ENCODE data around the gene FGF22. TPM values are rescaled to one million over a fixed set of nuclear protein-coding genes. Genes with fewer than 3 reads are reported as not detected.
A peak's percentile ranks its signal among the peaks of the same experiment; 100 is the strongest.

The FGF22 gene
- total and polyA plus RNA-seq, 7 experiments from 2014 or later, result 0.17 to 1.8 (median 0.95) TPM; not detected in 3

DNA sequence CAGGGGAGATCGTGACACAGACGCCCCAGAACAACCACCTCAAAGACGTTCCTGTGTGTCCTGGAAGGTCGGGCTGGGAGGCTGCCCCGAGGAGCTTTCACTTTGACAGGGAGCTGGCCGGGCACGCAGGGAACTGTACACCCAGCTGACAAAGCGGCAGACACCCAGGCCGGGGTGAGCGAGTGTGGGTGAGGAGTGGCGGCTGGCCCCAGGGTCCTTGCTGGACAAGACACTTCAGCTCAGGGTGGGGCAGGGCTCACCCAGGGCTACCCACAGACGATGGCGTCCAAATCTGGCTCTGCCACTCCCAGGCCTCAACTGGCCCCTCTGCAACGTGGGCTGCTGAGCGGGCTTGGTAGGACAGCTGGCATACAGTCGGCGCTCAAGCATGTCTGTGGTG, 2.0 kb downstream of the FGF22 start:
- ChIA-PET CTCF (no interaction called here), POLR2A (interaction anchor here (0.7 kb wide), 1 partner anchor 14 kb away, joined by 3 read pairs; no protein-coding TSS in a partner anchor)
- H3K27ac ChIP-seq (ENCODE audit: low read depth, low read length), result no peak overlapping the region
- Mint-ChIP-seq H3K4me3 (no peak overlapping the region), H3K27ac (no peak overlapping the region), H3K4me1 (peaks cover 5 to 13% (median 6%) of the 10 kb centered on the region in 7 donors), H3K9me3 (no peaks in the 10 kb centered on the region), H3K36me3 (peaks cover 0 to 4% (median 0%) of the 10 kb centered on the region in 5 donors), H3K27me3 (peaks cover 0 to 3% (median 0%) of the 10 kb centered on the region in 5 donors)
- ATAC-seq (no peak), DNase-seq (no peak)
- H3K4me3 ChIP-seq (ENCODE audit: low read length), result no peak overlapping the region
- H3K4me1 ChIP-seq (ENCODE audit: control insufficient read depth in 2 of 2, insufficient read depth in 2 of 2, low read length in 2 of 2), result peaks cover 10 to 15% of the 10 kb centered on the region in 2 donors
- no peaks in the 10 kb centered on the region for H3K9me3 ChIP-seq (ENCODE audit: control insufficient read depth in 2 of 3, low read length in 3 of 3)
- peaks cover 0 to 24% (median 0%) of the 10 kb centered on the region in 3 experiments for H3K36me3 ChIP-seq (ENCODE audit: control insufficient read depth in 2 of 3, insufficient read depth in 3 of 3, low read length in 3 of 3)
- no peaks in the 10 kb centered on the region for H3K27me3 ChIP-seq (ENCODE audit: control insufficient read depth in 2 of 2, insufficient read depth in 2 of 2, low read length in 2 of 2)
- intact Hi-C loops (cut with micrococcal nuclease), result no loop called here

DNA sequence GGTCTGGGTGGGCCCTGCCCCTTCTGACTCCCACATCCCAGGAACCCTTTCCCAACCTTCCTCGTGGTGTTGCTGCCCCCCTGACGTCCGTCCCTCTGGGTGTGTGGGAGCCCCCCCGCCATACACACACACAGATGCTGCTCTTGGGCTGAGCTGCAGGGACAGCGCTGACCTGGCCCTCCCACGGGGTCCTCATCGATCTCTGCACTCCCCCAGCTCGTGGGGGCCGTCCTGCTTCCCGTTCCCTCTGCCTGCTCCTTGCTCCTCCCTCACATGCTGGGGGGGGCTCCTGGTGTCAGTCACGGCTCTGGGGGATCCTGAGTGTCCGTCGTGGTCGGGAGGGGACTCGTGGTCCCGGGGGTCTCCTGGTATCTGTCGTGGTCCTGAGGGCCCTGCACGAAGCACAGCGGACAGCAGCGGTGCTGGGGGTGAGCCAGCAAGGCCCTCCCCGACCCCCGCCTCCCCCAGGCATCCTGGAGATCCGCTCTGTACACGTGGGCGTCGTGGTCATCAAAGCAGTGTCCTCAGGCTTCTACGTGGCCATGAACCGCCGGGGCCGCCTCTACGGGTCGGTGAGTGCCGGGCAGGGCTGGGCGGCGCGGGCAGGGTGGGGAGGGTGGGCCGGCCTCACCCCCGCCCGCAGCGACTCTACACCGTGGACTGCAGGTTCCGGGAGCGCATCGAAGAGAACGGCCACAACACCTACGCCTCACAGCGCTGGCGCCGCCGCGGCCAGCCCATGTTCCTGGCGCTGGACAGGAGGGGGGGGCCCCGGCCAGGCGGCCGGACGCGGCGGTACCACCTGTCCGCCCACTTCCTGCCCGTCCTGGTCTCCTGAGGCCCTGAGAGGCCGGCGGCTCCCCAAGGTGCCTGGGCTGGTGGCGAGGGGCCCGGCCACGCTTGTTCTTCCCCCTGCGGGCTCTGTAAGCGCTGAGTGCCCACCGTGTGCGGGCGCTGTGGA, 3.4 kb downstream of the FGF22 start:
- DNase-seq, result no peak
- H3K9me3 ChIP-seq (ENCODE audit: control insufficient read depth in 2 of 3, low read length in 3 of 3), result no peaks in the 10 kb centered on the region
- no peak overlapping the region for H3K27ac ChIP-seq (ENCODE audit: low read depth, low read length)
- H3K4me1 ChIP-seq (ENCODE audit: control insufficient read depth in 2 of 2, insufficient read depth in 2 of 2, low read length in 2 of 2), result peaks cover 10 to 15% of the 10 kb centered on the region in 2 donors
- peaks cover 0 to 4% (median 0%) of the 10 kb centered on the region in 5 donors for H3K36me3 Mint-ChIP-seq
- H3K9me3 Mint-ChIP-seq, result no peaks in the 10 kb centered on the region
- no peak overlapping the region for H3K27ac Mint-ChIP-seq
- no peak for ATAC-seq
- ChIA-PET CTCF (no interaction called here), POLR2A (no interaction called here)
- intact Hi-C loops (cut with micrococcal nuclease), result no loop called here
- no peak overlapping the region for H3K4me3 Mint-ChIP-seq
- H3K4me3 ChIP-seq (ENCODE audit: low read length), result no peak overlapping the region
- H3K27me3 ChIP-seq (ENCODE audit: control insufficient read depth in 2 of 2, insufficient read depth in 2 of 2, low read length in 2 of 2), result no peaks in the 10 kb centered on the region
- H3K36me3 ChIP-seq (ENCODE audit: control insufficient read depth in 2 of 3, insufficient read depth in 3 of 3, low read length in 3 of 3), result peaks cover 0 to 37% (median 0%) of the 10 kb centered on the region in 3 experiments
- peaks cover 0 to 3% (median 0%) of the 10 kb centered on the region in 5 donors for H3K27me3 Mint-ChIP-seq
- H3K4me1 Mint-ChIP-seq, result peaks cover 5 to 11% (median 6%) of the 10 kb centered on the region in 7 donors

DNA sequence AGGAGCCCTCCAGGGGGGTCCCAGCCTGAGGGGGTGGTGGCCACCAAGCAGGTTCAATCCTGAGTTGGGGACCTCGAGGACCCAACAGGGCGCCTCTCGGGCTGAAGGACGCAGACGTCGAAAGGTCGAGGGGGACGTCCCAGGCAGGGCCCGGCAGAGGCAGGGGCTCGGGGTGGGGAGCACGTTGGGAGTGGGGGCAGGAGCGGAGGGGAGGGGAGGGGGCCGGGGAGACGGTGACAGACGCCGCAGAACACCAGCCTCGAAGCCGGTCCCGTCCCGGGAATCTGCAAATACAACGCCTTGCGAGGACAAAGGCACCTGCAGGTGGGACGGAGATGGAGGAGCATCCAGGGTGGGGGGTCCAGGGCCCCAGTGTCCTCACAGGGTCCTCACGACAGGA, 4.1 kb downstream of the FGF22 start:
- ATAC-seq, result no peak
- no peak overlapping the region for H3K27ac Mint-ChIP-seq
- CTCF ChIA-PET, result no interaction called here

DNA sequence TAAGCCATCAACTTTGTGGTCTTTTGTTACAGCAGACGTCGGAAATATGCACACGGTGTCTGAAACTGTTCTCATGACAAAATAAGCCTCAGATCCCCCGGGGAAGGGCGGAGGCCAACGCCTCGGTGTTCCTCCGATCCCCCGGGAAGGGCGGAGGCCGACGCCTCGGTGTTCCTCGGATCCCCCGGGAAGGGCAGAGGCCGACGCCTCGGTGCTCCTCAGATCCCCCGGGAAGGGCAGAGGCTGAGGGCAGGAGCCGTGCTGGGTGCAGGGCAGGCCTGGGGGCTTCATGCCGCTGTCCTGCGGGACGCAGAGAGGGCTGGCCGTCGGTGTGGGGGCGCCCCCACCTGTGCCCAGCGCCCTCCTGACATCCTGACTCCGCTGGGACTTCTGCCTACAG, 4.7 kb downstream of the FGF22 start:
- Mint-ChIP-seq H3K4me3 (no peak overlapping the region), H3K9me3 (no peaks in the 10 kb centered on the region), H3K27me3 (peaks cover 0 to 1% (median 0%) of the 10 kb centered on the region in 5 donors), H3K4me1 (peaks cover 1 to 7% (median 2%) of the 10 kb centered on the region in 7 donors), H3K27ac (peak overlapping the region in 2 of 9 donors; percentile 43 to 51), H3K36me3 (peaks cover 0 to 4% (median 0%) of the 10 kb centered on the region in 5 donors)
- no peak for DNase-seq
- ATAC-seq, result no peak
- intact Hi-C loops (cut with micrococcal nuclease), result no loop called here
- H3K36me3 ChIP-seq (ENCODE audit: control insufficient read depth in 2 of 3, insufficient read depth in 3 of 3, low read length in 3 of 3), result peaks cover 0 to 49% (median 3%) of the 10 kb centered on the region in 3 experiments
- H3K4me3 ChIP-seq (ENCODE audit: low read length), result no peak overlapping the region
- H3K4me1 ChIP-seq (ENCODE audit: control insufficient read depth in 2 of 2, insufficient read depth in 2 of 2, low read length in 2 of 2), result peaks cover 1 to 4% of the 10 kb centered on the region in 2 donors
- H3K9me3 ChIP-seq (ENCODE audit: control insufficient read depth in 2 of 3, low read length in 3 of 3), result no peaks in the 10 kb centered on the region
- ChIA-PET CTCF (no interaction called here), POLR2A (no interaction called here)
- no peak overlapping the region for H3K27ac ChIP-seq (ENCODE audit: low read depth, low read length)
- no peaks in the 10 kb centered on the region for H3K27me3 ChIP-seq (ENCODE audit: control insufficient read depth in 2 of 2, insufficient read depth in 2 of 2, low read length in 2 of 2)

More for the DNA sequence above, 4.1 kb downstream of the FGF22 start:
- POLR2A ChIA-PET, result no interaction called here
- Mint-ChIP-seq H3K4me1 (peaks cover 5 to 11% (median 6%) of the 10 kb centered on the region in 7 donors), H3K4me3 (no peak overlapping the region), H3K27me3 (peaks cover 0 to 3% (median 0%) of the 10 kb centered on the region in 5 donors), H3K36me3 (peaks cover 0 to 4% (median 0%) of the 10 kb centered on the region in 5 donors), H3K9me3 (no peaks in the 10 kb centered on the region)
- no peak for DNase-seq
- Histone ChIP-seq H3K9me3 (ENCODE audit: control insufficient read depth in 2 of 3, low read length in 3 of 3) (no peaks in the 10 kb centered on the region), H3K27me3 (ENCODE audit: control insufficient read depth in 2 of 2, insufficient read depth in 2 of 2, low read length in 2 of 2) (no peaks in the 10 kb centered on the region), H3K36me3 (ENCODE audit: control insufficient read depth in 2 of 3, insufficient read depth in 3 of 3, low read length in 3 of 3) (peaks cover 0 to 43% (median 0%) of the 10 kb centered on the region in 3 experiments), H3K4me1 (ENCODE audit: control insufficient read depth in 2 of 2, insufficient read depth in 2 of 2, low read length in 2 of 2) (peaks cover 7 to 10% of the 10 kb centered on the region in 2 donors), H3K27ac (ENCODE audit: low read depth, low read length) (no peak overlapping the region), H3K4me3 (ENCODE audit: low read length) (no peak overlapping the region)
- intact Hi-C loops (cut with micrococcal nuclease), result no loop called here

DNA sequence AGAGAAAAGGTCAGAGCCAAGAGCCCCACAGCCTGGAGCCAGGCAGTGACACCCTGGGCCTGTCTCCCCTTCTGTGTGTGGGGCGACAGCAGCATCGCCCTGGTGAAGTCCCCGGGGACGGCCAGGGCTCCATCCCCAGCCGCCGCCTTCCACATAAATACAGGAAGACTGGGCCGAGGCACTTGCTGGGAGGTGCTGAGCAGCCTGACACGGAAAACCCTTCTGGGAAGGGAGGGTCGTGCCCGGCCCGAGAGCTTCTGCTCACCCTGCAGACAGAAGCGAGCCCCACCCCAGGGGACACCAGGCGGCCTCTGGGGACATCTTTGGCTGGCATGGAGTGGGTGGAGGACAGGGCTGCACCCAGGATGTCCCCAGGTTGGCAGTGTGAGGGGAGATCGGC, 5.1 kb downstream of the FGF22 start:
- no peaks in the 10 kb centered on the region for H3K9me3 Mint-ChIP-seq
- no peaks in the 10 kb centered on the region for H3K9me3 ChIP-seq (ENCODE audit: control insufficient read depth in 2 of 3, low read length in 3 of 3)
- CTCF ChIA-PET, result interaction anchor here (0.5 kb wide), 1 partner anchor 35 kb away, joined by 3 read pairs; no protein-coding TSS in a partner anchor
- no peaks in the 10 kb centered on the region for H3K27me3 ChIP-seq (ENCODE audit: control insufficient read depth in 2 of 2, insufficient read depth in 2 of 2, low read length in 2 of 2)
- POLR2A ChIA-PET, result no interaction called here
- no peak overlapping the region for H3K4me3 ChIP-seq (ENCODE audit: low read length)
- H3K36me3 Mint-ChIP-seq, result peaks cover 0 to 4% (median 0%) of the 10 kb centered on the region in 5 donors
- H3K4me3 Mint-ChIP-seq, result no peak overlapping the region
- intact Hi-C loops (cut with micrococcal nuclease), result no loop called here
- peaks cover 0 to 53% (median 6%) of the 10 kb centered on the region in 3 experiments for H3K36me3 ChIP-seq (ENCODE audit: control insufficient read depth in 2 of 3, insufficient read depth in 3 of 3, low read length in 3 of 3)
- DNase-seq (no peak), ATAC-seq (no peak)
- H3K27ac ChIP-seq (ENCODE audit: low read depth, low read length), result no peak overlapping the region
- H3K27ac Mint-ChIP-seq, result peak overlapping the region in 1 of 9 donors; percentile 66
- H3K4me1 Mint-ChIP-seq, result peaks cover 0 to 6% (median 0%) of the 10 kb centered on the region in 7 donors
- peaks cover 0 to 3% of the 10 kb centered on the region in 2 donors for H3K4me1 ChIP-seq (ENCODE audit: control insufficient read depth in 2 of 2, insufficient read depth in 2 of 2, low read length in 2 of 2)
- H3K27me3 Mint-ChIP-seq, result no peaks in the 10 kb centered on the region

DNA sequence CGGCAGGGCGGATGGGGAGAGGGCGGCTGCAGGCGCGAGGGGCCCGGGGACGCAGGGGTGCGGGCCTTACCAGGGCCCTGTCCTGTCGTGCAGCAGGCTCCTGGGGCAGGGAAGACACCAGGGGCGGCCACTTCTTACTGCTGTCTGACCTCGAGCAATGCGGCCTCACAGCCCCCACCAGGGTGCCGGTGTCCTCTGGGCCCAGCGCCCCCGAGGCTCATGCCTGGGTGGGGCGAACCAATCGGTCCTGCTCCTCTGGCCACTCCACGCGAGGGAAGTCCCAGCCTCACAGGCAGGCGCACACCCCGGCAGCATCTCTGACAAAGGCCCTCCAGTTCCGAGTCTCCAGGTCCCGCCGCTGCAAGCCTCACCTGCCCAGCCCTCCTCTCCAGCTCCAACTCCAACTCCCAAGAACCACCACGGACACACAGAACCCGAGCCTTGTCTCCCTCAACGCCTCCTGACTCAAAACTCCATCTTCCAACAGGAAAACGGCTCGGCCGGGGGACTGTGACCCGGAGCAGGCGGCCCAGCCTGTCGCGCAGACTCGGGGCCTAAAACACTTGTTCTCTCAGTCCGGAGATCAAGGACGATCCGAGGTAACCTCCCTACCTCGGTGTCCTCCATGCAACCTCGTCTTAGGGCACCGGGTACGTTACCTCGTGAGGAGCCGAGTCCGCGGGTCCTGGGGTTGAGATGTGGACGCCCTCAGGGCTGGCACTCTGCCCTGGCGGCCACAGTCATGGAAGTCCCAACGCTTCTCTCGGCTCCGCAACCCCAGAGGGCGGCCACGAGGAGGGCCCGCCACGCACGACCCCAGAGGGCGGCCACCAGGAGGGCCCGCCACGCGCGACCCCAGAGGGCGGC, 6.5 kb downstream of the FGF22 start:
- ATAC-seq (peak; percentile 10), DNase-seq (no peak)
- Mint-ChIP-seq H3K9me3 (no peaks in the 10 kb centered on the region), H3K27me3 (no peaks in the 10 kb centered on the region), H3K36me3 (peaks cover 0 to 4% (median 0%) of the 10 kb centered on the region in 5 donors), H3K4me3 (no peak overlapping the region), H3K27ac (peak overlapping the region in 1 of 9 donors; percentile 36), H3K4me1 (no peaks in the 10 kb centered on the region)
- ChIA-PET POLR2A (no interaction called here), CTCF (no interaction called here)
- Histone ChIP-seq H3K4me1 (ENCODE audit: control insufficient read depth in 2 of 2, insufficient read depth in 2 of 2, low read length in 2 of 2) (no peaks in the 10 kb centered on the region), H3K27ac (ENCODE audit: low read depth, low read length) (no peak overlapping the region), H3K27me3 (ENCODE audit: control insufficient read depth in 2 of 2, insufficient read depth in 2 of 2, low read length in 2 of 2) (no peaks in the 10 kb centered on the region), H3K36me3 (ENCODE audit: control insufficient read depth in 2 of 3, insufficient read depth in 3 of 3, low read length in 3 of 3) (peaks cover 0 to 64% (median 10%) of the 10 kb centered on the region in 3 experiments), H3K9me3 (ENCODE audit: control insufficient read depth in 2 of 3, low read length in 3 of 3) (no peaks in the 10 kb centered on the region), H3K4me3 (ENCODE audit: low read length) (no peak overlapping the region)
- intact Hi-C loops (cut with micrococcal nuclease), result no loop called here
